Measurements from ENCODE around the gene GLDN. TPM values are rescaled to one million over a fixed set of nuclear protein-coding genes. Genes with fewer than 3 reads are reported as not detected.
A peak's percentile ranks its signal among the peaks of the same experiment; 100 is the strongest.

The GLDN gene
- total and polyA plus RNA-seq, 7 donors, result 0.07 to 1.7 (median 1.1) TPM

GRCh38 chr15:51366920-51367319 is 25.5 kb downstream of the GLDN start:
- no peak overlapping the region for H3K27ac ChIP-seq
- peak in 2 of 4 donors; percentile 22 to 59 for ATAC-seq

GRCh38 chr15:51367322-51367976 is 26.0 kb downstream of the GLDN start:
- no peak for DNase-seq
- H3K9me3 ChIP-seq, result no peaks in the 10 kb centered on the region
- intact Hi-C loops (cut with DNase I), result no loop called here
- 72 to 85% (median 81%) methylated on average over 10 of the region's 10 CpGs for WGBS, 3 donors
- no peaks in the 10 kb centered on the region for H3K4me1 ChIP-seq
- TF ChIP-seq CTCF (IDR thresholded peaks at IDR 0.05), result no peak
- no peak overlapping the region for H3K27ac ChIP-seq
- no peaks in the 10 kb centered on the region for H3K36me3 ChIP-seq (ENCODE audit: insufficient read depth in 1 of 2, low read depth in 1 of 2)
- ATAC-seq, result no peak
- no peaks in the 10 kb centered on the region for H3K27me3 ChIP-seq (ENCODE audit: insufficient read depth in 3 of 3, low read length in 2 of 3)
- H3K4me3 ChIP-seq, result no peak overlapping the region

More at GRCh38 chr15:51366920-51367319, 25.5 kb downstream of the GLDN start:
- intact Hi-C loops (cut with DNase I), result no loop called here
- no peaks in the 10 kb centered on the region for H3K27me3 ChIP-seq (ENCODE audit: insufficient read depth in 3 of 3, low read length in 2 of 3)
- WGBS, 3 donors, result 63 to 76% (median 68%) methylated on average over 3 of the region's 3 CpGs
- H3K4me3 ChIP-seq, result no peak overlapping the region
- TF ChIP-seq CTCF (IDR thresholded peaks at IDR 0.05), result no peak
- no peak for DNase-seq
- no peaks in the 10 kb centered on the region for H3K9me3 ChIP-seq
- no peaks in the 10 kb centered on the region for H3K36me3 ChIP-seq (ENCODE audit: insufficient read depth in 1 of 2, low read depth in 1 of 2)
- no peaks in the 10 kb centered on the region for H3K4me1 ChIP-seq

GRCh38 chr15:51368307-51368706 is 26.9 kb downstream of the GLDN start:
- Histone ChIP-seq H3K36me3 (ENCODE audit: insufficient read depth in 1 of 2, low read depth in 1 of 2) (no peaks in the 10 kb centered on the region), H3K4me3 (no peak overlapping the region), H3K4me1 (no peaks in the 10 kb centered on the region), H3K9me3 (no peaks in the 10 kb centered on the region), H3K27ac (no peak overlapping the region), H3K27me3 (ENCODE audit: insufficient read depth in 3 of 3, low read length in 2 of 3) (no peaks in the 10 kb centered on the region)
- WGBS, 3 donors, result 69 to 80% (median 74%) methylated on average over 6 of the region's 6 CpGs
- TF ChIP-seq CTCF (IDR thresholded peaks at IDR 0.05), result no peak
- DNase-seq (no peak), ATAC-seq (no peak)
- intact Hi-C loops (cut with DNase I), result no loop called here

GRCh38 chr15:51368751-51369450 is 27.4 kb downstream of the GLDN start:
- TF ChIP-seq CTCF (IDR thresholded peaks at IDR 0.05), result no peak
- WGBS, 3 donors, result 80 to 83% (median 83%) methylated on average over 3 of the region's 3 CpGs
- Histone ChIP-seq H3K4me1 (no peaks in the 10 kb centered on the region), H3K9me3 (no peaks in the 10 kb centered on the region), H3K27ac (no peak overlapping the region), H3K36me3 (ENCODE audit: insufficient read depth in 1 of 2, low read depth in 1 of 2) (no peaks in the 10 kb centered on the region), H3K27me3 (ENCODE audit: insufficient read depth in 3 of 3, low read length in 2 of 3) (no peaks in the 10 kb centered on the region), H3K4me3 (no peak overlapping the region)
- intact Hi-C loops (cut with DNase I), result no loop called here
- DNase-seq, result no peak
- no peak for ATAC-seq

All from psoas muscle (tissue), 8 donors.